A673 (cell line): ENCODE measurements around the gene HNF1A. TPM values are rescaled to one million over a fixed set of nuclear protein-coding genes. Genes with fewer than 3 reads are reported as not detected.

Source experiments
- BruUV-seq: library from RNA; stranded (reverse); fragments of 400-500 nt; replicated peaks from 2 replicates; lab custom pipeline; 2021; lab: Mats Ljungman, UMichigan
- CTCF ChIA-PET: fragments of 300-600 bp; sonication (Branson Sonifier 250); formaldehyde crosslinking; loops from one replicate; lab custom pipeline; 2022; ENCODE audit warnings: antibody characterized with exemption; lab: Charles Lee
- POLR2A ChIA-PET: fragments of 300-600 bp; sonication (Branson Sonifier 250); formaldehyde crosslinking; loops from one replicate; lab custom pipeline; 2022; ENCODE audit warnings: antibody characterized with exemption; ENCODE audit not compliant: low non-redundant PET; lab: Charles Lee
- DNase-seq: peaks from one replicate; pipeline ENCODE4 v3.0.0-alpha.2; 2015; ENCODE audit warnings: low spot score
- H3K27ac ChIP-seq: fragments of 200-600 bp; sonication (generic); 2 replicates; pipeline ENCODE4 v1.5.1; 2016; ENCODE audit warnings: mixed run types, low read depth, mild to moderate bottlenecking, mixed read lengths, antibody characterized with exemption, low read length; ENCODE audit not compliant: poor library complexity, severe bottlenecking
- H3K27me3 ChIP-seq: fragments of 200-600 bp; sonication (generic); replicated peaks from 2 replicates; pipeline ENCODE4 v1.6.1; 2017; ENCODE audit warnings: mixed run types, low read depth, mild to moderate bottlenecking, mixed read lengths, antibody characterized with exemption, low read length; ENCODE audit not compliant: insufficient read depth, poor library complexity
- H3K36me3 ChIP-seq: fragments of 200-600 bp; sonication (generic); 2 replicates; pipeline ENCODE4 v1.6.1; 2016; ENCODE audit warnings: mixed run types, mild to moderate bottlenecking, mixed read lengths, antibody characterized with exemption, low read length; ENCODE audit not compliant: insufficient read depth, poor library complexity, severe bottlenecking
- H3K4me1 ChIP-seq: fragments of 200-600 bp; sonication (generic); 2 replicates; pipeline ENCODE4 v1.6.1; 2017; ENCODE audit warnings: mixed run types, mild to moderate bottlenecking, mixed read lengths, antibody characterized with exemption, low read length; ENCODE audit not compliant: insufficient read depth, poor library complexity, severe bottlenecking
- H3K4me3 ChIP-seq: fragments of 200-600 bp; sonication (generic); 2 replicates; pipeline ENCODE4 v1.5.1; 2016; ENCODE audit warnings: low read depth, mixed run types, mild to moderate bottlenecking, mixed read lengths, low read length; ENCODE audit not compliant: poor library complexity, severe bottlenecking
- H3K9me3 ChIP-seq: fragments of 200-600 bp; sonication (generic); 2 replicates; pipeline ENCODE4 v1.6.1; 2016; ENCODE audit warnings: mixed run types, low read depth, mild to moderate bottlenecking, mixed read lengths, antibody characterized with exemption, low read length; ENCODE audit not compliant: poor library complexity, severe bottlenecking
- EZH2 ChIP-seq: fragments of 200-600 bp; sonication (generic); IDR thresholded peaks from 2 replicates; pipeline ENCODE4 v1.6.1; 2017; ENCODE audit warnings: borderline replicate concordance, low read depth, mild to moderate bottlenecking, mixed read lengths, antibody characterized with exemption, low read length; ENCODE audit not compliant: poor library complexity, severe bottlenecking
- intact Hi-C: fragments of 100-400 bp; cut with micrococcal nuclease; formaldehyde crosslinking; loops from one replicate; pipeline ENCODE4 v1.10.0; 2022; ENCODE audit not compliant: unreplicated experiment
- total RNA-seq: library from RNA; stranded (reverse); gene quantifications from 2 replicates; pipeline ENCODE4 v1.2.3, GENCODE V29; 2021
- TF ChIP-seq, protein P1 (sequence below): fragments of 300-800, 200-600 bp; sonication (generic); conservative IDR thresholded peaks from 2 replicates; pipeline ENCODE4 v1.5.1; 2017; ENCODE audit warnings: low read depth, mild to moderate bottlenecking, antibody characterized with exemption, low read length, moderate library complexity, mixed read lengths

HNF1A gene
- total RNA-seq, 1 experiment from 2014 or later: not detected

DNA sequence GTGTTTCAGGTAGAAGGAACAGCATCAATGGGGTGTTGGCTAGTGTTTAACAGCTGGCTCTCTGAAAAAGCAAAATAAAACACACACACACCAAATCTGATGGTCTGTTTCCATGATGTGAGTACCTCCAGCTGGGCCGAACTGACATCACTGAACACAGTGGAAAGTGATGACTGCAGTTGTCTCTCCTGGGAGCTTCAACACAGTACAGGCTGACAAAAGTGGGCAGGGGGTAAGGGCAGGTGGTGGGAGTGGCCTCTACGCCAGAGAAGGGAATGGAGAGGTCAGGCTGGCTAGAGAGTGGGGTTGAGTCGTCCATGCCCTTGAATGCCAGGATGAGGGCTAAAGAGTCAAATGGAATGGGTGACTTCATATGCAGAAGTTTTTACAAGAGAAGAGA lies 8.0 kb upstream of the HNF1A start:
- CTCF ChIA-PET: no interaction called here
- intact Hi-C loops: loop anchor here (2.0 to 5.0 kb wide), 3 partner anchors 243 to 388 kb away; partner anchors contain the start of gene ACADS
- no TSS peak for BruUV-seq

GRCh38 chr12:120971299-120972180 lies 6.8 kb upstream of the HNF1A start:
- no TSS peak for BruUV-seq
- Histone ChIP-seq H3K27ac (no peak overlapping the region), H3K4me3 (no peak overlapping the region), H3K9me3 (no peaks in the 10 kb centered on the region), H3K36me3 (no peaks in the 10 kb centered on the region), H3K27me3 (no peaks in the 10 kb centered on the region), H3K4me1 (peaks cover 8% of the 10 kb centered on the region)
- ChIA-PET POLR2A (interaction anchor here (0.5 kb wide), 1 partner anchor 27 kb away, joined by 4 read pairs; no protein-coding TSS in a partner anchor), CTCF (interaction anchor here (0.6 to 1.3 kb wide), 11 partner anchors 11 to 390 kb away, joined by 3 to 5 read pairs (median 4); partner anchors contain the start of gene POP5)
- intact Hi-C loops: loop anchor here (2.0 to 5.0 kb wide), 3 partner anchors 244 to 389 kb away; partner anchors contain the start of gene ACADS
- TF ChIP-seq, protein P1, sequence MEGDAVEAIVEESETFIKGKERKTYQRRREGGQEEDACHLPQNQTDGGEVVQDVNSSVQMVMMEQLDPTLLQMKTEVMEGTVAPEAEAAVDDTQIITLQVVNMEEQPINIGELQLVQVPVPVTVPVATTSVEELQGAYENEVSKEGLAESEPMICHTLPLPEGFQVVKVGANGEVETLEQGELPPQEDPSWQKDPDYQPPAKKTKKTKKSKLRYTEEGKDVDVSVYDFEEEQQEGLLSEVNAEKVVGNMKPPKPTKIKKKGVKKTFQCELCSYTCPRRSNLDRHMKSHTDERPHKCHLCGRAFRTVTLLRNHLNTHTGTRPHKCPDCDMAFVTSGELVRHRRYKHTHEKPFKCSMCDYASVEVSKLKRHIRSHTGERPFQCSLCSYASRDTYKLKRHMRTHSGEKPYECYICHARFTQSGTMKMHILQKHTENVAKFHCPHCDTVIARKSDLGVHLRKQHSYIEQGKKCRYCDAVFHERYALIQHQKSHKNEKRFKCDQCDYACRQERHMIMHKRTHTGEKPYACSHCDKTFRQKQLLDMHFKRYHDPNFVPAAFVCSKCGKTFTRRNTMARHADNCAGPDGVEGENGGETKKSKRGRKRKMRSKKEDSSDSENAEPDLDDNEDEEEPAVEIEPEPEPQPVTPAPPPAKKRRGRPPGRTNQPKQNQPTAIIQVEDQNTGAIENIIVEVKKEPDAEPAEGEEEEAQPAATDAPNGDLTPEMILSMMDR: peak; percentile 90
- TF ChIP-seq EZH2: no peak
- peak; percentile 93 for DNase-seq

More for the DNA sequence above, 8.0 kb upstream of the HNF1A start:
- no peaks in the 10 kb centered on the region for H3K9me3 ChIP-seq
- H3K36me3 ChIP-seq: no peaks in the 10 kb centered on the region
- TF ChIP-seq, protein P1: no peak
- no peak for TF ChIP-seq EZH2
- POLR2A ChIA-PET: no interaction called here
- peaks cover 8% of the 10 kb centered on the region for H3K4me1 ChIP-seq
- no peak overlapping the region for H3K27ac ChIP-seq
- no peak overlapping the region for H3K4me3 ChIP-seq
- no peaks in the 10 kb centered on the region for H3K27me3 ChIP-seq
- DNase-seq: no peak

GRCh38 chr12:120972870-120973543 lies 5.3 kb upstream of the HNF1A start:
- H3K9me3 ChIP-seq: no peaks in the 10 kb centered on the region
- intact Hi-C loops: loop anchor here (5.0 kb wide), 2 partner anchors 246 to 326 kb away; partner anchors contain the start of gene ACADS
- DNase-seq: no peak
- H3K4me3 ChIP-seq: no peak overlapping the region
- CTCF ChIA-PET: interaction anchor here (0.6 kb wide), 1 partner anchor 13 kb away, joined by 6 read pairs; no protein-coding TSS in a partner anchor
- TF ChIP-seq EZH2: no peak
- no peaks in the 10 kb centered on the region for H3K27me3 ChIP-seq
- BruUV-seq: no TSS peak
- no peak overlapping the region for H3K27ac ChIP-seq
- POLR2A ChIA-PET: no interaction called here
- H3K4me1 ChIP-seq: peaks cover 8% of the 10 kb centered on the region
- no peaks in the 10 kb centered on the region for H3K36me3 ChIP-seq
